ENCODE measurements around the gene GATAD2A. TPM values are rescaled to one million over a fixed set of nuclear protein-coding genes. Genes with fewer than 3 reads are reported as not detected.

The GATAD2A gene
- total and polyA plus RNA-seq, 2 of the 13 experiments (the other 11 are each of a cell fraction or from before 2014, with no cell fraction given): 16.8 to 28.6 TPM

DNA sequence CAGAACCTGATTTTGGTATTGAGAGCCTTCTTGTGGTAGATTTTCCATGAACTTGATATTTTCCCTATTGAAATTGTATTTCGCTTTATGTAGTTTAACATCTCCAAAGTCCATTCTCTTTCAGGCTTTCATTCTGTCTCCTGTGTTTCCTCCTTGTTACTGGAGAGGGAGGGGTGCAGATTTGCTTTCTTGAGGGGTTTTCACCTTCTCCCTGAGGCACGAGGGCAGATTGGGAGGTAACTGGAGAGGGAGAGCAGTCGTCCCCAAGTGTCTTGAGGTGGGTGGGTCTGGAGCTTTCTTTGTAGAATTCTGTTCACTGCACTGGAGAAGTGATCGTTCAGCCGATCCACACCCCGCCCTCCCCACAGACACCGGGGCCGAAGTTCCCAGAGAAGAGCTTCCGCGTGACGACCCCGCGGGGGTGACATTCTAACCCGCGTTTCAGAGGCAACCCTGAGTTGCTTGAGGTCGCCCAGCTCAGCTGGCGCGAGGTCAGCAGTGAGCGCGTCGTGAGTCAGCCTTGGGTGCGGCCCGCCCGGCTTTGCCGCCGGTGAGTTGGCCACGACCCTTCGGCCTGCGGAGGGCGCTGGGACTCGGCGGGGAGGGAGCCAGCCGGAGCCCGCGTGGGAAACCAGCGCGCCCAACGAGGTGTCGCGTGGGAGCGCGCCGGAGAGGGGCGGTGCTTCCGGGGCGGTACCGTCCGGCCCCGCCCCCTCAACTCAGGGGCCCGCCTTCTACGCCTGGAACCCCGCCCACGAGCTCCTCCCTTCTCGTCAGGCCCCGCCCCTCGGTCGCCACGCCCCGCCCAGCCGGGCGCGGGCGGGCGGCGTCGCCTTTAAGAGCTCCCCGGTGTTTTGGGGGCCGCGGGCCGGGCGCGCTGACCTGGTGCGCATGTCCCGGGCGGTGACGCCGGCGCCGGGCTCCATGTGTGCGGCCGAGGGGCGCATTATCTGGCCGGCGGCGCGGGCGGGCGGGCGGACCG is at the start of gene GATAD2A (continued):
- TF ChIP-seq, protein P1, sequence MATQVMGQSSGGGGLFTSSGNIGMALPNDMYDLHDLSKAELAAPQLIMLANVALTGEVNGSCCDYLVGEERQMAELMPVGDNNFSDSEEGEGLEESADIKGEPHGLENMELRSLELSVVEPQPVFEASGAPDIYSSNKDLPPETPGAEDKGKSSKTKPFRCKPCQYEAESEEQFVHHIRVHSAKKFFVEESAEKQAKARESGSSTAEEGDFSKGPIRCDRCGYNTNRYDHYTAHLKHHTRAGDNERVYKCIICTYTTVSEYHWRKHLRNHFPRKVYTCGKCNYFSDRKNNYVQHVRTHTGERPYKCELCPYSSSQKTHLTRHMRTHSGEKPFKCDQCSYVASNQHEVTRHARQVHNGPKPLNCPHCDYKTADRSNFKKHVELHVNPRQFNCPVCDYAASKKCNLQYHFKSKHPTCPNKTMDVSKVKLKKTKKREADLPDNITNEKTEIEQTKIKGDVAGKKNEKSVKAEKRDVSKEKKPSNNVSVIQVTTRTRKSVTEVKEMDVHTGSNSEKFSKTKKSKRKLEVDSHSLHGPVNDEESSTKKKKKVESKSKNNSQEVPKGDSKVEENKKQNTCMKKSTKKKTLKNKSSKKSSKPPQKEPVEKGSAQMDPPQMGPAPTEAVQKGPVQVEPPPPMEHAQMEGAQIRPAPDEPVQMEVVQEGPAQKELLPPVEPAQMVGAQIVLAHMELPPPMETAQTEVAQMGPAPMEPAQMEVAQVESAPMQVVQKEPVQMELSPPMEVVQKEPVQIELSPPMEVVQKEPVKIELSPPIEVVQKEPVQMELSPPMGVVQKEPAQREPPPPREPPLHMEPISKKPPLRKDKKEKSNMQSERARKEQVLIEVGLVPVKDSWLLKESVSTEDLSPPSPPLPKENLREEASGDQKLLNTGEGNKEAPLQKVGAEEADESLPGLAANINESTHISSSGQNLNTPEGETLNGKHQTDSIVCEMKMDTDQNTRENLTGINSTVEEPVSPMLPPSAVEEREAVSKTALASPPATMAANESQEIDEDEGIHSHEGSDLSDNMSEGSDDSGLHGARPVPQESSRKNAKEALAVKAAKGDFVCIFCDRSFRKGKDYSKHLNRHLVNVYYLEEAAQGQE (IDR thresholded peaks at IDR 0.05; ENCODE audit: borderline replicate concordance in 1 of 2, low read depth in 1 of 2, low read length in 2 of 2): peak in 1 of 2 experiments; percentile 6; a peak in 1 of 4 replicates
- TF ChIP-seq, protein P2, sequence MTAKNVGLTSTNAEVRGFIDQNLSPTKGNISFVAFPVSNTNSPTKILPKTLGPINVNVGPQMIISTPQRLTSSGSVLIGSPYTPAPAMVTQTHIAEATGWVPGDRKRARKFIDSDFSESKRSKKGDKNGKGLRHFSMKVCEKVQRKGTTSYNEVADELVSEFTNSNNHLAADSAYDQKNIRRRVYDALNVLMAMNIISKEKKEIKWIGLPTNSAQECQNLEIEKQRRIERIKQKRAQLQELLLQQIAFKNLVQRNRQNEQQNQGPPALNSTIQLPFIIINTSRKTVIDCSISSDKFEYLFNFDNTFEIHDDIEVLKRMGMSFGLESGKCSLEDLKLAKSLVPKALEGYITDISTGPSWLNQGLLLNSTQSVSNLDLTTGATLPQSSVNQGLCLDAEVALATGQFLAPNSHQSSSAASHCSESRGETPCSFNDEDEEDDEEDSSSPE (CRISPR knock-in tag; IDR thresholded peaks at IDR 0.05): peak; percentile 94
- no peak for TF ChIP-seq ZSCAN22 (CRISPR knock-in tag; IDR thresholded peaks at IDR 0.05)
- TF ChIP-seq ZNF124 (CRISPR knock-in tag; IDR thresholded peaks at IDR 0.05): peak; percentile 70; the same call in 1 of the 2 replicates
- no peak for TF ChIP-seq ZEB1 (IDR thresholded peaks at IDR 0.05; ENCODE audit: insufficient replicate concordance, low read depth)
- no peak for TF ChIP-seq ZNF660 (CRISPR knock-in tag; IDR thresholded peaks at IDR 0.05; ENCODE audit: borderline replicate concordance, low read depth)
- TF ChIP-seq XRCC5 (optimal IDR thresholded peaks at IDR 0.05; ENCODE audit: low read length): peak; percentile 66
- TF ChIP-seq YY1 (IDR thresholded peaks at IDR 0.05; ENCODE audit: insufficient read depth, insufficient replicate concordance, low read depth, low read length): peak; percentile 37
- TF ChIP-seq ZBTB7B (CRISPR knock-in tag; IDR thresholded peaks at IDR 0.05): no peak
- TF ChIP-seq, protein P3, sequence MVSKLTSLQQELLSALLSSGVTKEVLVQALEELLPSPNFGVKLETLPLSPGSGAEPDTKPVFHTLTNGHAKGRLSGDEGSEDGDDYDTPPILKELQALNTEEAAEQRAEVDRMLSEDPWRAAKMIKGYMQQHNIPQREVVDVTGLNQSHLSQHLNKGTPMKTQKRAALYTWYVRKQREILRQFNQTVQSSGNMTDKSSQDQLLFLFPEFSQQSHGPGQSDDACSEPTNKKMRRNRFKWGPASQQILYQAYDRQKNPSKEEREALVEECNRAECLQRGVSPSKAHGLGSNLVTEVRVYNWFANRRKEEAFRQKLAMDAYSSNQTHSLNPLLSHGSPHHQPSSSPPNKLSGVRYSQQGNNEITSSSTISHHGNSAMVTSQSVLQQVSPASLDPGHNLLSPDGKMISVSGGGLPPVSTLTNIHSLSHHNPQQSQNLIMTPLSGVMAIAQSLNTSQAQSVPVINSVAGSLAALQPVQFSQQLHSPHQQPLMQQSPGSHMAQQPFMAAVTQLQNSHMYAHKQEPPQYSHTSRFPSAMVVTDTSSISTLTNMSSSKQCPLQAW (CRISPR knock-in tag; IDR thresholded peaks at IDR 0.05): peak; percentile 73
- TF ChIP-seq, protein P4, sequence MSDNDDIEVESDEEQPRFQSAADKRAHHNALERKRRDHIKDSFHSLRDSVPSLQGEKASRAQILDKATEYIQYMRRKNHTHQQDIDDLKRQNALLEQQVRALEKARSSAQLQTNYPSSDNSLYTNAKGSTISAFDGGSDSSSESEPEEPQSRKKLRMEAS (IDR thresholded peaks at IDR 0.05): peak; percentile 97
- peak; percentile 70 for TF ChIP-seq FOXO1 (CRISPR knock-in tag; IDR thresholded peaks at IDR 0.05)
- TF ChIP-seq, protein P5, sequence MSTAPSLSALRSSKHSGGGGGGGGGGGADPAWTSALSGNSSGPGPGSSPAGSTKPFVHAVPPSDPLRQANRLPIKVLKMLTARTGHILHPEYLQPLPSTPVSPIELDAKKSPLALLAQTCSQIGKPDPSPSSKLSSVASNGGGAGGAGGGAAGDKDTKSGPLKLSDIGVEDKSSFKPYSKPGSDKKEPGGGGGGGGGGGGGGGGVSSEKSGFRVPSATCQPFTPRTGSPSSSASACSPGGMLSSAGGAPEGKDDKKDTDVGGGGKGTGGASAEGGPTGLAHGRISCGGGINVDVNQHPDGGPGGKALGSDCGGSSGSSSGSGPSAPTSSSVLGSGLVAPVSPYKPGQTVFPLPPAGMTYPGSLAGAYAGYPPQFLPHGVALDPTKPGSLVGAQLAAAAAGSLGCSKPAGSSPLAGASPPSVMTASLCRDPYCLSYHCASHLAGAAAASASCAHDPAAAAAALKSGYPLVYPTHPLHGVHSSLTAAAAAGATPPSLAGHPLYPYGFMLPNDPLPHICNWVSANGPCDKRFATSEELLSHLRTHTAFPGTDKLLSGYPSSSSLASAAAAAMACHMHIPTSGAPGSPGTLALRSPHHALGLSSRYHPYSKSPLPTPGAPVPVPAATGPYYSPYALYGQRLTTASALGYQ (CRISPR knock-in tag; IDR thresholded peaks at IDR 0.05): peak; percentile 68; the same call in 1 of the 2 replicates
- no peak for TF ChIP-seq ZNF20 (CRISPR knock-in tag; IDR thresholded peaks at IDR 0.05)
- TF ChIP-seq, protein P6, sequence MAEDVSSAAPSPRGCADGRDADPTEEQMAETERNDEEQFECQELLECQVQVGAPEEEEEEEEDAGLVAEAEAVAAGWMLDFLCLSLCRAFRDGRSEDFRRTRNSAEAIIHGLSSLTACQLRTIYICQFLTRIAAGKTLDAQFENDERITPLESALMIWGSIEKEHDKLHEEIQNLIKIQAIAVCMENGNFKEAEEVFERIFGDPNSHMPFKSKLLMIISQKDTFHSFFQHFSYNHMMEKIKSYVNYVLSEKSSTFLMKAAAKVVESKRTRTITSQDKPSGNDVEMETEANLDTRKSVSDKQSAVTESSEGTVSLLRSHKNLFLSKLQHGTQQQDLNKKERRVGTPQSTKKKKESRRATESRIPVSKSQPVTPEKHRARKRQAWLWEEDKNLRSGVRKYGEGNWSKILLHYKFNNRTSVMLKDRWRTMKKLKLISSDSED (CRISPR knock-in tag; IDR thresholded peaks at IDR 0.05): no peak
- TF ChIP-seq ZNF619 (CRISPR knock-in tag; IDR thresholded peaks at IDR 0.05): peak; percentile 78; the same call in 1 of the 2 replicates
